Hematopoietic multipotent progenitor cell treated with erythropoietin and hydrocortisone succinate and interleukin-3 and kit ligand, for 15 days (in vitro differentiated cells): ENCODE data around the gene MYL6.

Experiments
- DNase-seq: peaks from one replicate; pipeline ENCODE4 v3.0.0-alpha.2; 2015; ENCODE audit warnings: low spot score

The MYL6 gene

DNA sequence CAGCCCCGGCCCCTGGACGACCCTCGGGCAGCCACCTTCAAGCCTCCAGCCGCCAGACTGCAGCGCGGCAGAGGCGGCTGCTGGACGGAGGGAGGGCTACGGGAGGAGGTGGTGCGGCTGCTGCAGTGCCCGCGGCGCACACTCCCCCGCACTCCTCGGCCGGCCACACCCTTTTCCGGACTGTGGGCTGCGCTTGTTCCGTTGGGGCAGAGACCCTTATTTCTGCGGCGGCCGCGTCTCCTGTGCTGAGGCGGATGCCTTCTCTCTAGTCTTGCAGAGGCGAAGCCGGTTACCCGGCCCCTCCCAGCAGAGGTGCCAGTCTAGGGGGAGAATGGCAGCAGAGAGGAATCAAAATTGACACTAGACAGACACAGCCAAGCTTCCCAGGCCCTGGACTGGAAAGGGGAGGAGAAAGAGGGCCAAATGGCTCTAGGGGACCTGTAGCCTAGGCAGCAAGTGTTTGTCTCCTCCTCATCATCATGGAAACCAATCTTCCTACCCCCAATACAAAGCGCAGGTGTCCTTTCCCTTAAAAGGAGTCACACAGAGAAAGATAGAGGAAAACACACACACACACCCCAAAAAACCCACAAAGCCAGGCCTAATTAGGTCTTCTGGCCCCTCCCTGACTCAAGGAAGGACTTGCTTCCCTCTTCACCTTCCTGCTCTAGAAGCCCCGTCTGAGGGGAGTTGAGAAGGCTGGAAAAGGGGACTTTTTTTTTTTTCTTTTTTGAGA, 28.8 kb upstream of the MYL6 start:
- peak; percentile 52 for DNase-seq

DNA sequence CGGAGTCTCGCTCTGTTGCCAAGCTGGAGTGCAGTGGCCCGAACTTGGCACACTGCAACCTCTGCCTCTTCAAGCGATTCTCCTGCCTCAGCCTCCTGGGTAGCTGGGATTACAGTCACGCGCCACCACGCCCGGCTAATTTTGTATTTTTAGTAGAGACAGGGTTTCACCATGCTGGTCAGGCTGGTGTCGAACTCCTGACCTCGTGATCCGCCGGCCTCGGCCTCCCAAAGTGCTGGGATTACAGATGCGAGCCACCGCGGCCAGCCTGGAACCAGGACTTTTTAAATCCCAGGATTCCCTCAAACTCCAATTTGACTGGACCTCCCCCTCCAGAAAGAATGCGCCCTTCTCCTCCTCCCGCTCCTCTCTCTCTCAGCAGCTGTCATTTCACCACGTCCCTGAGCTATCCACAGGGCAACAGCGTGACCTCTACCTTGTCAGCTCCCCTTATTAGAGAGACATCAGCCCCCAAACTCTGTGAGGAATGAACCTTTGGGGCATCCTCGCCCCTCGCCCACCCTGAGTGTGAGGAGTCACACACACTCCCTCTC, 28.1 kb upstream of the MYL6 start:
- no peak for DNase-seq

DNA sequence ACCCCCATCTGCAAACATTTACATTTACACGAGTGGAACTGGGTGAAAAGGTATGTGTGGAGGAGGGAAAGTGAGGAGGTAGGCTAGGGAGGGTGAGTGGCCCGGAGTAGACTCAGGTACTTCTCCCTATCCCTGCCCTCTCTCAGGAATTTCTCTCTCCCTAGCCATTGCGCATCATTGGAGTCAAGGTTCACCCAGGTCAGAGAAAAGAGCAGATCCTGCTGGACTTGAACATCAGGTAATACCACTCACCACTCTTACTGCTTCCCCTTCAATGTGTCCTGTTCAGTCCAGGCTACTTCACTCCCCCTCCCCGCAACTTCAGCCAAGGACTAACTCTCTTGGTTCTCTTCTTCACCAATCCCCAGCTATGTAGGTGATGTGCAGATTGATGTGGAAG, 27.3 kb upstream of the MYL6 start:
- no peak for DNase-seq

DNA sequence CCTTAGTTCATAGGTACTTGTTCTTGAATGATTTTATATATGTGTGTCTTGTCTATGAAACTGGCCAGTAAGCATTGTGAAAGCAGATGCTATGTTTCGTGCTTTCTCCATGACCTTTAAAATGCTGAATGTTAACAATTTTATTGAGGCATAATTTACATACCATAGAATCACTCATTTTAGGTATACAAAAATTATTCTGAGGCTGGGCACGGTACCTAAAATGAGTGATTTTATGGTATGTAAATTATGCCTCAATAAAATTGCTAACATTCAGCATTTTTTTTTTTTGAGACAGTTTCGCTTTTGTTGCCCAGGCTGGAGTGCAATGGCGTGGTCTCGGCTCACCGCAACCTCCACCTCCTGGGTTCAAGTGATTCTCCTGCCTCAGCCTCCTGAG, 23.3 kb upstream of the MYL6 start:
- DNase-seq = no peak

DNA sequence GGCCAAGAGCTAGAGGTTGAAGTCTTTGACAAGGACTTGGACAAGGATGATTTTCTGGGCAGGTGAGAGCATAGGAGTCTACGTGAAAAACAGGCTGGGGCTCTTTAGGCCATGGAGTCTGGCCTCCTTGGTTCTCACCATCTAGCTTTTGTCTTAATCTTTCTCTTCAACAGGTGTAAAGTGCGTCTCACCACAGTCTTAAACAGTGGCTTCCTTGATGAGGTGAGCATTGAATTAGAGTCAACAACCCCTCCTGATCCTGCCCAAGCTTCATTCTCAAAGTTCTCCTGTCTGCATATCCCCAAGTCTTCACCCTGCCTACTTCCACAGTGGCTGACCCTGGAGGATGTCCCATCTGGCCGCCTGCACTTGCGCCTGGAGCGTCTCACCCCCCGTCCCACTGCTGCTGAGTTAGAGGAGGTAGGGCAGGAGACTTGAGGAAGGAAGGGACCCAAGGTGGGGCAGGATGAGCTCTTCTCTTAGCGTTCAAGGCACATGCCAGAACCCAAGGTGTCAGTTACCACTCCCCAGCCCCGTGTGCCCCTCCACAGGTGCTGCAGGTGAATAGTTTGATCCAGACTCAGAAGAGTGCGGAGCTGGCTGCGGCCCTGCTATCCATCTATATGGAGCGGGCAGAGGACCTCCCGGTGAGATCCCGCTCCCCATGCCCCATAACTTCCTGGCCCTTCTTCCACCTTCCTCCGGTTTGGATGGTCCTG, 20.1 kb upstream of the MYL6 start:
- no peak for DNase-seq

DNA sequence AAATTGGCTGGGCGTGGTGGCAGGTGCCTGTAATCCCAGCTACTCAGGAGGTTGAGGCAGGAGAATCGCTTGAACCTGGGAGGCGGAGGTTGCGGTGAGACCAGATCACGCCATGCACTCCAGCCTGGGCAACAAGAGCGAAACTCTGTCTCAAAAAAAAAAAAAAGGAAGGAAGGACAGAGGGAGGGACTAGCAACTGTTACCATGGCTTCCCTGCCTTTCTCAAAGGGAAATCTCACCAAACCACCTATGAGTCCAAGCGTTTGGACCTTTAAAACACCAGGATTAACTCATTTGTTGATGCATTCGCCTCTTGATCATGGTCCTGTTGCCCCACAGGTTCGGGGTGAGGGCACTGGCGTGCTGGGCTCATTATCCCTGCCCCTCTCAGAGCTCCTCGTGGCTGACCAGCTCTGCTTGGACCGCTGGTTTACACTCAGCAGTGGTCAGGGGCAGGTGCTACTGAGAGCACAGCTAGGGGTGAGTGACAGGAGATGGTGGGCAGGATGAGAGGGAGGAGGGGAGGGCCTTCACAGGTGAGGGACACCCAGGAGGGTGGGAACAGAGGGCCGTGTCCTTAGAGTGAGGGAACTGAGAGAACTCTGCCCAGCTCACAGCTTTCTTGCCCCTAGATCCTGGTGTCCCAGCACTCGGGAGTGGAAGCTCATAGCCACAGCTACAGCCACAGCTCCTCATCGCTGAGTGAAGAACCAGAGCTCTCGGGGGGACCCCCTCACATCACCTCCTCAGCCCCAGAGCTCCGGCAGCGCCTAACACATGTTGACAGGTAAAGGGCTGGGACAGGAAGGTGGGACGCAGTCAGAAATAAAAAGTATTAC, 16.0 kb upstream of the MYL6 start:
- no peak for DNase-seq

DNA sequence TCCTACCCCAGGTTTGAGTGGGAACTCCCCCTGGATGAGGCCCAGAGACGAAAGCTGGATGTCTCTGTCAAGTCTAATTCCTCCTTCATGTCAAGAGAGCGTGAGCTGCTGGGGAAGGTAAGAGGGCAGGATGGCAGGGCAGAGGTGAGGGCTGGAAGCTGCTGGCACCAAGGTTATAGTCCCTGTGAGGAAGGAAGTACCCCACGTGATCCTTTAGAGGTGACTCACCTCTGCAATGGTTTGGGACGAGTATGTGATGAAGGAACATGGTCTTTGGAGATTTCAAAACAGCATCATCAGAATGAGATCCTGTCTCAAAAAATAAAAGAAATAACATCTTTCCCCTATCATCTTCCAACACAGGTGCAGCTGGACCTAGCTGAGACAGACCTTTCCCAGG, 14.9 kb upstream of the MYL6 start:
- no peak for DNase-seq

DNA sequence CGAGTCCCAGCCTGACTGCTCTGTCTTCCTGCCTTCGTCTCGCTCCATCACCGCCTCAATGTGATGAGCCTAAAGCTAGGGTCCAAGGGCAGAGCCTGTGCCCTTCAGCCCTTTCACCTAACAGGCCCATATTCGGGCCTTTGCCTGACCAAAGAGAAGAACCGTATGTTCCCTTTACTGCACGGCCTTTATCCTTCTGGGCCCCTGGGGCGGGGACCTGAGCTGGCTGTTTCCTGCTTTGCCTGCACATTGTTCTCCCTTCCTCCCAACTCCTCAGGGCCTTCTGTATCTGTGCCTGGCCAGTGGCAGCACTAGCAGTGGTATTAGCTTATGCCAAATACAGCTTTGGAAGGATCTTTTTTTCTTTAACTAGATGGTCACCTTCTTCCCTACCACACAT, 14.3 kb upstream of the MYL6 start:
- no peak for DNase-seq

DNA sequence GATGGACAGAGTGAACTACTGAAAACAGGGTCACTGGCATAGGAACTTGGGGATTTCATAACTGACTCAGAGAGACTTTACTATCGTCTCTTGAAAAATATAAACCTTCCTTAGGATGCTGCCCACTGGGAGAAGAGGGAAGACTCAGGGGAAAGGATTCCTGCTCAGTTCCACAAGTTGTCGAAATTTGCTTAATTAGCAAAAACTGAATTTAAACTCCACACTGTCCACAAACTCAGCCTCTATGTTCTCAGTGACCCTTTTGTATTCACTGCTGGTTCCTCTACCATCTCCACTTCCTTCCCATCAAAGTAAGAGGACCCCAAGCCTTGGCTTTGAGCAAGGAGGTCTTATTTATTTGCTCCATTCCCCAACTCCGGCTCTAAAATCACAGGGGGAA, 12.9 kb upstream of the MYL6 start:
- DNase-seq = no peak

DNA sequence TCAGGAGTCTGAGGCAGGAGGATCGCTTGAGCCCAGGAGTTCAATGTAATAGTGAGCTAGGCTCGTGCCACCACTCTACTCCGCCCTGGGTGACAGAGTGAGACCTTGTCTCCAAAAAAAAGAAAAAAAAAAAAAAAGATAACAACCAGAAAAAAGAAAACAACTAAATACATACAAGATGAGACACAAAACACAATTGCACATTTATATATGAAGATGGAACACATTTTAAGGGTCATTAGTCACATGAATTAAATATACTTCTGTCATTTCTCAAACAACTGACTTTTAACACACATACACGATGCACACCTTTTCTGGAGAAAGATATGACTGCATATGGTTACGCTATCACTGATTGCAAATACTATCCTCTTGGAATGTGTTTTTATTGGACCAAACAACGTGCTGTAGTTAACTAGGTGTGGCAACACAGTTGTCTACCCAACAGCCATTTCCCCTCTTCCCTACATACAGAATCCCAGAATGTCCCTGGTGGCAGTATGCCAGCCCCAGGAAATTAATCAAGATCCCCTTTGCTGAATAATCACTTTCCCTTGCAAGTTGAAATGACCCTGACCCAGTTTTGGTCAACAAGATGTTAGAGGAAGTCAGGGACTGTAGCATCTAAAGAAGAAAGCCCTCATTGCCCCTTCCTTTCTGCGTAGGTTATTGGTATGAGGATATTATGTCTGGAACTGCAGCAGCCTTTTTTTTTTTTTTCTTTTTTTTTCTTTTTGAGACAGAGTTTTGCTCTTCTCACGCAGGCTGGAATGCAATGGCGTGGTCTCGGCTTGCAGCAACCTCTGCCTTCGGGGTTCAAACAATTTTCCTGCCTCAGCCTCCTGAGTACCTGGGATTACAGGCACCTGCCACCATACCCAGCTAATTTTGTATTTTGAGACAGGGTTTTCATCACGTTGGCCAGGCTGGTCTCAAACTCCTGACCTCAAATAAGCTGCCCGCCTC, 11.4 kb upstream of the MYL6 start:
- DNase-seq = no peak

DNA sequence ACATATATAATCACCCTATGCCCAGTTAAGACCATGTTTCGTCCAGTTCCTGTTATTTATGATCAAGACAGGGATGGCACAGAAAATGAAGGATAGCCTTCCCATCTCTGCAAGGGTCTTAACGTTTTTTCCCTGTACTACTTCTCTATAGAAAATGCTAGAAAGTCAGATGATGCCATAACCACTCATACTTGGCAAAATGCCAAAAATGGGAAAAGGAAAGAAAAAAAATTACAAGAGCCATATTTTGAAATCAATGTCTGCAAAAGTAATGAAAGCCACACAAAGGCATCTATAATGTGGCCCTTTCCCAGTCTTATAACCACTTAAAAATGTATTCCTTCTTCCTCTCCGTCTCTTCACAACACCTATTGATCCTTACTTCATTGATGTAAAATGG, 7.6 kb upstream of the MYL6 start:
- peak; percentile 68 for DNase-seq

DNA sequence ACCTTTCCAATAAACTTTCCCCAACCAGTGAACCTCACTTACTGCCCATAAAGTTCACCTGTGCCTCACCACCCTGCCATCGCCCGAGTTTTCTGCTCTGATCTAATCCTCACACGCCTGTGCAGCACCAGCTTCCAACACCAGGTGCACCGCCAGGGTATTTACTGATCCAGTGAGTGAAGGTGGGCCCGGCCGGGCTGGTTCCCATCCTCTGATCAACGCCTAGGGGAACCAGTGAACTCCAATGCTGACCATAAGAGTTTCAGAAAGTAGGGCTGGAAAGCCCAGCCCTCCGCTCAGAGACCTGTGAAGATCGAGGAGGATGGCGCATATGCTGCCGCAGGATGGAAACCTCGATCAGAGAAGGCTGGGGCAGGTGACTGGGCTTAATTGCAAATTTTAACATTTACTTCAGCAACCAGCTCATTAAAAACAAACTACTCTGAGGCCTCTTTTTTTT, 6.5 kb upstream of the MYL6 start:
- DNase-seq = peak; percentile 65

DNA sequence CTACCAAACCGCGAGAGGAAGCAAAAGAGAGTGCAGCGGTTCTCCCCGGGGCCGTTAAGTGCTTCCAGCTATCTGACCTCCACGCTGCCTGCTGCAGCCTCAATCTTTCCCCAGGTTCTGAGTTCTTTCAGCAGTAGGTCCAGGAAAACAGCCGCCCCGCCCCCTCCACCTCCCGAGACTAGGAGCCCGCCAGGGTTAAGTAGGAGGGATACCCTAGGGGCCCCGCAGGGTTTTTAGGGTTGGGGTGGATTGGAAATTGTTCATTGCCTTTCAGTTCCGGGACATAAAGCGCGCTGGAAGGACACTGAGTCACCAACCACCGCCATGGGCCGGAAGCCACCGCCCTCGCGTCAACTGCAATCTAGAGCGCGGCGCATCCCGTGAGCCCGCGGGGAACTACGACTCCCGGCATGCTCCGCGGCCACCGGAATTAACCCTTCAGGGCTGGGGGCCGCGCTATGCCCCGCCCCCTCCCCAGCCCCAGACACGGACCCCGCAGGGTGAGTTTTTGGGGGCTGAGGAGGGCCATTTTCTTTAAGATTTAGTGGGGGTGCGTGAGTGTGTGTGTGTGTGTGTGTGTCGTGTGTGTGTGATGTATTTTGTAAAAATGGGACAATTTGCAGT, 5.9 kb upstream of the MYL6 start, which contains the start of gene MYL6B:
TSS of gene MYL6B (plus strand) at position 456 of the 624 bp plus-strand sequence. CDS start 1,332 bp downstream, outside the sequence.
- DNase-seq = peak; percentile 92

DNA sequence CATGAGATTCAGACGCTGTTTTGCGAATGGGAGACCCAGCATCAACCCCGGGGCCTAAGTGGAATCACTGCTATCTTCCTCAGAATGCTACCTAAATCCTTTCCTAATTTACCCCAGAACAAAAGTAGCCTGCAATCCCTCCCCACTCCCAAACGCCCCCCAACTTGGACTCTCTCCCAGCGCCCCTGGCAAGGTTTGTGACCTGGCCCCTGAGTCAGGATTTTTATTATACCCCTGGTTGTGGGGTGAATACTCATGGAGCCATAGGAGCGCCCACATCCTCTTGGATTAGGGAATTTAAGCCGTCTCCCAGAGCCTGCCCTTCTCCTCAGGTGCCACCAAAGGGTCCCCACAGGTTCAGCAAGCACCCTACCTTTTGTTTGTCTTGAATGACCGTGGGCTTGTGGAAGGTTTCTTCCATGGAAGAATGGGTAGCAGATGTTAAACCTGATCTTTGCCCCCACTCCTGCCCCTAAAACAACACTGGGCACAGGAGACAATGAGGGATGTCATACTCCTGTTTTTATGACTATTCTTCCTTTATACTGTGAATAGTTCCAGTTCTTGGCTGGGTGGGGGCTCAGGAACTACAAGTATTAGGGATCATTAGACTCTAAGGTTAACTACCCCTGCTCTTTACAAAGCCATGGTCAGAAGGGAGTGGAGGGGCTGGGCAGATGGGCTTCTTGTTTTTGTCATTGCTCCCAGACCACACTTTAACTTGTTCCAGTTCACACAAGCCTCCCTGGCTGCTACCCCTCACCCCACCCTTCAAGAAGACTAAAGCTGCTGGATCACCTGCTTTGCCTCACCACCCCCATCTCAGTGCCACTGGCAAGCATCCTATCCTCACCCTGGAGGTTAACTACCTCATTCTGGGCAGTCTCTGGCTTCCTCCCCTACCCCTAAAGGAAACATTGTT, 5.1 kb upstream of the MYL6 start:
- no peak for DNase-seq

DNA sequence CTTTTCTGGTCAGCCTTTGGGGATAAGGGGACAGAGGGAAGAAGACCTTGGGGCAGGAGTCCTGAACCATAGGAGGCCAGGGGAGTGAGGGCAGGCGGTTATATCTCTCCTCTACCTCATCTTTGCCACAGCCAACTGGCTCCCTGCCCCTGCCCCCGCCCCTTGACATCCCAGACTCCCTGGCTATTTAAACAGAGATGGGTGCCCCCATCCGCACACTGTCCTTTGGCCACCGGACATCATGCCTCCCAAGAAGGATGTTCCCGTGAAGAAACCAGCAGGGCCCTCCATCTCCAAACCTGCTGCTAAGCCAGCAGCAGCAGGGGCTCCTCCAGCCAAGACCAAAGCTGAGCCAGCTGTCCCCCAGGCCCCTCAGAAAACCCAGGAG, 4.5 kb upstream of the MYL6 start:
- DNase-seq = no peak

DNA sequence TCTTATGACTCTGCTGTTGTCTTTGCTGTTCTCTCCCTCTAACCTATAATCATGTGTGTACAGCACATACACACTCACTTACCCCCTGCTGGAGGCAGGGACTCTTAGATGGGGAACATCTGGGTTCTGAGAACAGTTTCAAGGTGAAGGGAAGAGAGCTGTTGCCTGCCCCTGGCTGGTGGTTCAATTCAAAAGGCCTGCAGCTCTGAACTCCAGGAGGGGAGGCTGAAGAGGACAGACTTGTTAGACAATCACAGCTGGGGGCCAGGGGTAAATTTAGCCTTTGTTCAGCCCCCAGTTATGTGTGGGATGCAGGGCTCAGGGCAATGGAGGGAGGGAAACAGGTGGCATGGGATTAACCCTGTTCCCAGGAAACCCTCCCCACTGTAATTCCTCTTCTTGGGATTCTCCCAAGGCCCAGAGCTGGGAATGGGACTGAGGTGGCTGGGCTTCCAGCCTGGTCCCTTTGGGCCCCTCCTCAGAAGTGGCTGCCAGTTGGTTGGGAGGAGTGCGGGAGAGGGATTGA, 3.9 kb upstream of the MYL6 start:
- DNase-seq = no peak

DNA sequence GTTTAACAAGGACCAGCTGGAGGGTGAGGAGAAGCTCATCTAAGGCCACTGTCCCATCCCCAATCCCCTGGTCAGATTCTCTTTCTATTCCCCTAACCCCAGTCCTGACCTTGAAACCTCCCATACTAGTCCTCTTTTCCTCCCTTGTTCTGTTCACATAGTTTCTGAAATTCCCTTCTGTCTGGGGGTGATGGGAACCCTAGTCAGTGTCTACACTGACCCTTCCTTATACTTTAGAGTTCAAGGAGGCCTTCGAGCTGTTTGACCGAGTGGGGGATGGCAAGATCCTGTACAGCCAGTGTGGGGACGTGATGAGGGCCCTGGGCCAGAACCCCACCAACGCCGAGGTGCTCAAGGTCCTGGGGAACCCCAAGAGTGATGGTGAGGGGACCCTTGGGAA, 3.3 kb upstream of the MYL6 start:
- no peak for DNase-seq

DNA sequence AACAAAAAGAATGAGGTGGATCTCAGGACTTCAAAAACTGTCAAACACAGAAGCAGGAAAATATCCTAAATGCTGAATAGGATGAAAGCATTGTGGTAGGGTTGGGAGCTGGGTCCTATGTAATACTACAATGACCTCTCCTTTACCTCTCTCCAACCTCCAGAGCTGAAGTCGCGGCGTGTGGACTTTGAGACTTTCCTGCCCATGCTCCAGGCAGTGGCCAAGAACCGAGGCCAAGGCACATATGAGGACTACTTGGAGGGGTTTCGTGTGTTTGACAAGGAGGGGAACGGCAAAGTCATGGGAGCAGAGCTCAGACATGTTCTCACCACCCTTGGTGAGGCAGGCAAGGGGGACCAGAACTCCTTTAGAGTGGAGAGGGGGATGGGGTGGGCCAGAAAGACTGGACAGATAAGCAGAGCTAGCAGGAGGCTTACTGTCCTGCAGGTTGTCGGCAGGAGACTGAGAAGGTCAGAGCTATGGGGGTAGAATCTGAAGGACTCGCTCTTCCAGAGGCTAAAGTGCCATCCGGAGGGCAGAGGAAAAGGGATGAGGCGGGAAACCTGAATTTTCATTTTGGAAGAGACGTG, 2.8 kb upstream of the MYL6 start:
- DNase-seq = no peak
